ENCODE data around the gene ZNF385A. TPM values are rescaled to one million over a fixed set of nuclear protein-coding genes. Genes with fewer than 3 reads are reported as not detected.
"Not testable (repeated sequence)": the region's sequence is repeated elsewhere in the genome, so short reads cannot be mapped to it uniquely, and the experiment has no call there.

Gene ZNF385A
- total RNA-seq, 2 experiments from 2014 or later = 1.4 to 2.0 TPM

DNA sequence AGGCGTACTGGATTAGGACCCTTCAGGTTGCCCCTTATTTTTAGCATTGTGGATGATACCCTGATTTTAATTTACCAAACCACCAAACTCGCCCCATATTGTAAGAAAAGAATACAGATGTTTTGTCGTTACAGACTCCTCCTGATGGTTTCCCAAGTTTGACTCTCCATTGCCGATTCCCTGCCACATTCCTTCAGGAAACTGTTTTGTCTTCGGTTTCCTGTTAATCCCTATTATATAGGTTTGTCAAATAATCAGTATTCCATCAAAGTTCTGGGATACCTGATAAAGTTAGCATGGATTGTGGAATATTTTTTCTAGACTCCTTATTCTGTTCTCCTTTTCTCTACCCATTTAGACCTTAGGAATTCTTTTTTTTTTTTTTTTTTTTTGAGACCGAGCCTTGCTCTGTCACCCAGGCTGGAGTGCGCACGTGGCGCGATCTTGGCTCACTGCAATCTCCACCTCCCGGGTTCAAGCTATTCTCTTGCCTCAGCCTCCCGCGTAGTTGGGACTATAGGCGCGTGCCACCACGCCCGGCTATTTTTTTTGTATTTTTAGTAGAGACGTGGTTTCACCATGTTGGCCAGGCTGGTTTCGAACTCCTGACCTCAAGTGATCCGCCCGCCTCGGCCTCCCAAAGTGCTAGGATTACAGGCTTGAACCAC lies 59.0 kb downstream of the ZNF385A start:
- H3K36me3 Mint-ChIP-seq; DNase-seq; H3K27me3 Mint-ChIP-seq; ATAC-seq (ENCODE audit: low read depth); H3K9me3 Mint-ChIP-seq: not testable (repeated sequence)
- Mint-ChIP-seq H3K27ac (peak overlapping the region; percentile 87), H3K4me3 (peak overlapping the region; percentile 96), H3K4me1 (peaks cover 29% of the 10 kb centered on the region)
- POLR2A ChIA-PET = interaction anchor here (0.5 to 2.0 kb wide), 15 partner anchors 10 to 1504 kb away, joined by 3 to 20 read pairs (median 3); partner anchors contain the start of genes CBX5, DNAJC14, HNRNPA1 and NFE2

DNA sequence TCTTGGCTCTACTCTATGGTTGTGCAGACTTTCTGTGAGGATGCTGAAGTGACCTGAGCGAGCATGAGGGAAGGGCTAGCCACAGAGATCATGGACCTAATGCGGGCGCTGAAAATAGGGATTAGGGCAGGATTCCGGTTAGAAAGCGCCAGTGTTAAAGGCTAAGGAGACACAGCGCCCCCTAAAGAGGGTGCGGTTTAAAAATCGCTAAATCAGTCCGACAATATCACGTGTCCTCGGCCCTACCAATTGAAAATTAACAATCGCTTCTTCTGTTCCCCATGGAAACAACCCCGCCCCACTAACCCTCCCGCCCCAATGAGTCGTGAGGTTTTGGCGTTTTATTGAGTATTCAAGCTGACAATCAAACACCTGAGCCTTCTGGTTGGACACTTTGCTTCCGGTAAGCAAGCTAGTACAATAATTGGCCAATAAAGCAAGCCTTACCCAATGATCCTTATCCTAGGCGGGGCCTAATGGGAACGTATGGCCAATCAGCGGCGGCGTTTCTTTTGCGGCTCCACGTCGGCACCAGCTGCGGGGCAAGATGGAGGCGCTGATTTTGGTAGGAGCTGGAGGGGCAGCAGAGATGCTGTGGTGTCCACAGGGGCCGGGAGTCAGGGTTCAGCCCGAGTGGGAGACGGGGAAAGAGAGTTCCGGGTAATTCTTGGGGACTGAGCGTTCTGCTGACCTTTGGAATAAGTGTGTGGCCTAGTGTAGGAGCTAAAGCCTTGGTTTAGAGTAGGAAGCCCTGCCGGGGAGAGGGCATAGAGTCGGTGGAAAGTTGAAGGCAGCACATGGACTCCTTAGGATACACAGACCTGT lies 59.7 kb downstream of the ZNF385A start, which contains the start of gene COPZ1:
TSS of gene COPZ1 (plus strand) at position 515 of the 825 bp plus-strand sequence. CDS start at position 548, 33 bp downstream.
- peaks cover 24% of the 10 kb centered on the region for H3K4me1 Mint-ChIP-seq
- H3K36me3 Mint-ChIP-seq = no peaks in the 10 kb centered on the region
- peak within 1 kb of the TSS; percentile 96 for H3K4me3 Mint-ChIP-seq
- no peaks in the 10 kb centered on the region for H3K9me3 Mint-ChIP-seq
- ATAC-seq (ENCODE audit: low read depth) (peak; percentile 99), DNase-seq (peak; percentile 88)
- POLR2A ChIA-PET = interaction anchor here (0.5 to 2.0 kb wide), 14 partner anchors 10 to 1505 kb away, joined by 3 to 20 read pairs (median 3); partner anchors contain the start of genes CBX5, DNAJC14, HNRNPA1 and NFE2
- H3K27me3 Mint-ChIP-seq = no peaks in the 10 kb centered on the region
- peak within 1 kb of the TSS; percentile 87 for H3K27ac Mint-ChIP-seq

DNA sequence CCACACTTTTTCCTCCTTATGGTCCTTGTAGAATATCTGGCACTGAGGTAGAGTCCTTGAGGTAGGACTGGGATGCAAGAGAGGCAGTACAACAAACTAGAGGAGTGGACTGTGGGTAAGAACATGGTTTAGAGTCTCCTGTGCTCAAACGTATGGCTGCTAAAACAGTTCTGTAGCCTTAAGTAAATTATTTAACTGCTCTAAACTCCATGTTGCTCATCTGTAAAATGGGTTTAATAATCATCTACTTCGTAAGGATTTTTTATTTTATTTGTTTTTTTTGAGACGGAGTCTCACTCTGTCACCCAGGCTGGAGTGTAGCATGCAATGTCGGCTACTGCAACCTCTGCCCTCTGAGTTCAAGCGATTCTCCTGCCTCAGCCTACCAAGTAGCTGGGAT lies 63.2 kb downstream of the ZNF385A start:
- no peak for DNase-seq
- Mint-ChIP-seq H3K27me3 (peaks cover 3% of the 10 kb centered on the region), H3K27ac (no peak overlapping the region), H3K9me3 (no peaks in the 10 kb centered on the region), H3K4me3 (no peak overlapping the region), H3K4me1 (peaks cover 6% of the 10 kb centered on the region), H3K36me3 (no peaks in the 10 kb centered on the region)
- POLR2A ChIA-PET = no interaction called here
- ATAC-seq (ENCODE audit: low read depth) = no peak

Small RNA genes lying within 50 kb of the gene (microRNA-seq; reads per million reads assigned to microRNA genes)
- gene MIR148B = 153 reads per million, percentile 61 among the genes with 10 or more reads in this experiment

Other genes starting within 250 kb of the ZNF385A start
- 10 to 100 TPM; 23.9 to 24.4 TPM for gene SMUG1, start 195.7 kb downstream of the ZNF385A start, total RNA-seq
- gene CBX5, start 104.6 kb downstream of the ZNF385A start, total RNA-seq = 100 to 1,000 TPM; 113 TPM
- gene HNRNPA1, start 104.0 kb downstream of the ZNF385A start, total RNA-seq = 1,000 to 10,000 TPM; 1,247 to 1,279 TPM
- gene NFE2, start 83.7 kb downstream of the ZNF385A start, total RNA-seq = not detected
- 10 to 100 TPM; 93.1 to 94.6 TPM for gene COPZ1, start 59.6 kb downstream of the ZNF385A start, total RNA-seq
- under 1 TPM; 0.39 to 0.65 TPM for gene GPR84, start 20.2 kb downstream of the ZNF385A start, total RNA-seq
- 10 to 100 TPM; 84.5 to 90.6 TPM for gene ITGA5, start 34.5 kb upstream of the ZNF385A start, total RNA-seq
- gene GTSF1, start 88.9 kb upstream of the ZNF385A start, total RNA-seq = 1 to 10 TPM; 7.4 to 9.3 TPM
- 100 to 1,000 TPM; 148 to 149 TPM for gene NCKAP1L, start 113.0 kb upstream of the ZNF385A start, total RNA-seq
- gene PDE1B, start 164.9 kb upstream of the ZNF385A start, total RNA-seq = 10 to 100 TPM; 19.6 to 20.5 TPM
- gene PPP1R1A, start 203.9 kb upstream of the ZNF385A start, total RNA-seq = not detected